GM23338 (cell line): ENCODE data around the gene PDCD1. TPM values are rescaled to one million over a fixed set of nuclear protein-coding genes. Genes with fewer than 3 reads are reported as not detected.

ENCODE experiments used
- CREB1 ChIP-seq: fragments of 250-450 bp; sonication (Bioruptor Pico); IDR thresholded peaks from 2 replicates; pipeline ENCODE4 v1.5.0; 2020; ENCODE audit warnings: low read depth, mild to moderate bottlenecking, moderate library complexity
- EZH2phosphoT487 ChIP-seq: fragments of 200-600 bp; sonication (generic); IDR thresholded peaks from one replicate; pipeline ENCODE4 v1.8.1; 2018; ENCODE audit warnings: antibody characterized with exemption; ENCODE audit not compliant: unreplicated experiment
- JUNB ChIP-seq: IDR thresholded peaks from one replicate; pipeline ENCODE4 v1.6.1; 2016; ENCODE audit warnings: antibody characterized with exemption; ENCODE audit not compliant: unreplicated experiment
- NANOG ChIP-seq: IDR thresholded peaks from 2 replicates; pipeline ENCODE4 v1.6.1; 2016; ENCODE audit warnings: antibody characterized with exemption, borderline replicate concordance
- STAT1 ChIP-seq: IDR thresholded peaks from one replicate; pipeline ENCODE4 v1.6.1; 2016; ENCODE audit warnings: antibody characterized with exemption; ENCODE audit not compliant: unreplicated experiment
- ZNF114 ChIP-seq: fragments of 250-450 bp; sonication (Bioruptor Pico); IDR thresholded peaks from 2 replicates; pipeline ENCODE4 v1.5.0; 2020; ENCODE audit warnings: mild to moderate bottlenecking, moderate library complexity
- ZNF331 ChIP-seq: fragments of 250-450 bp; sonication (Bioruptor Pico); IDR thresholded peaks from 2 replicates; pipeline ENCODE4 v1.5.0; 2020; ENCODE audit warnings: low read depth, mild to moderate bottlenecking, moderate library complexity
- polyA plus RNA-seq: library from polyadenylated mRNA; unstranded; fragments of >200 nt; fragmentation: Nextera tagmentation; extraction: Ambion mirVana; gene quantifications from 2 replicates; pipeline ENCODE4 v1.2.1, GENCODE V29; 2016
- total RNA-seq: library from RNA; depleted of rRNA; stranded (reverse); fragments of >200 nt; shearing (Covaris generic); gene quantifications from 2 replicates; pipeline ENCODE4 v1.2.3, GENCODE V29; 2014
- TF ChIP-seq, protein P1 (sequence below): fragments of 250-450 bp; sonication (Bioruptor Pico); IDR thresholded peaks from 2 replicates; pipeline ENCODE4 v1.5.0; 2020; ENCODE audit warnings: mild to moderate bottlenecking, moderate library complexity
- TF ChIP-seq, protein P2 (sequence below): IDR thresholded peaks from 2 replicates; pipeline ENCODE4 v1.6.1; 2016; ENCODE audit warnings: antibody characterized with exemption

Gene PDCD1
- total and polyA plus RNA-seq, 2 experiments from 2014 or later, result 0.34 to 0.38 TPM

DNA sequence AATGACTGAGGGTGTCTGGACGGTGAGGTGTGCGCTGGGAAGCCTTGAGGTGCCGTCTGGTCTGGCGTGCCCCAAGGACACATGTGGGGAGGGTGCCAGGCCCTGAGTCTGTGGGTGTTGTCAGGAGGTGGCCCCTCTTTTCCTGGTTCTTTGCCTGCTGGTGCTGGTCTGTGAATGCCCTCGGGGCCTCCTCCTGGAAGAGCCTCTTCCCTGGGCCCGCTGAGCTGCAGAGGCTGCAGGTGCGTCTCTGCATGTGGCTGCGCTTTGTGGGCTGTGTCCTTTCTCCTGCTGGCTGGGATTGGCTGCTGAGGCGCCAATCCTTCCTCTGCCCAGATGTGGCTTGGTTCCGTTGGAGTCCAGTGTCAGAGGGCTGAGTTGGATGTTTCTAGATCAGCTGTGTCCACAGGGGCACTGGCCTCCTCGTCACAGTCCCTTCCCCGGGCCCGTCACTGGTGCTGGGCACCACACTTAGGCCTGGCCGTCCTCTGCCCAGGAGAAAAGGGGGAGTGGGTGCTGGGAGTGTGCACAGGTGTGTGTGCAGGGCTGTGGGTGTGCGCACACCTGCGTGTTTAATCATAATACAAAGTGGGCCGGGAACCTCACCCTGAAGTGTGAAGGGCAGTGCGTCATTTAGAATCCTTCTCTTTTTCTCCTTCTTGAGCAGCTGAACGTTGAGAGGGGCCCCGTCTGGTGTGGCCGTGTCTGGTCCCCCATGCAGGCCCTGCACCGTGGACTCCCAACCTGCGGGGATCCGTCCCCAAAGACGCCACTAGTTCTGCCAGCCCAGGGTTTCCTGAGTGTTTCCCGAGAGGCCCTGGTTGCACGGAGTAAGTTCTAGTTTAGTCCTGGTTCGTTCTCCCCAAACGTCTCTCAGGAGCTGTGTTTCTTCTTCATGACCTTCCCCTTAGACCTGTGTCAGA lies 46.4 kb upstream of the PDCD1 start (continued):
- TF ChIP-seq, protein P1, sequence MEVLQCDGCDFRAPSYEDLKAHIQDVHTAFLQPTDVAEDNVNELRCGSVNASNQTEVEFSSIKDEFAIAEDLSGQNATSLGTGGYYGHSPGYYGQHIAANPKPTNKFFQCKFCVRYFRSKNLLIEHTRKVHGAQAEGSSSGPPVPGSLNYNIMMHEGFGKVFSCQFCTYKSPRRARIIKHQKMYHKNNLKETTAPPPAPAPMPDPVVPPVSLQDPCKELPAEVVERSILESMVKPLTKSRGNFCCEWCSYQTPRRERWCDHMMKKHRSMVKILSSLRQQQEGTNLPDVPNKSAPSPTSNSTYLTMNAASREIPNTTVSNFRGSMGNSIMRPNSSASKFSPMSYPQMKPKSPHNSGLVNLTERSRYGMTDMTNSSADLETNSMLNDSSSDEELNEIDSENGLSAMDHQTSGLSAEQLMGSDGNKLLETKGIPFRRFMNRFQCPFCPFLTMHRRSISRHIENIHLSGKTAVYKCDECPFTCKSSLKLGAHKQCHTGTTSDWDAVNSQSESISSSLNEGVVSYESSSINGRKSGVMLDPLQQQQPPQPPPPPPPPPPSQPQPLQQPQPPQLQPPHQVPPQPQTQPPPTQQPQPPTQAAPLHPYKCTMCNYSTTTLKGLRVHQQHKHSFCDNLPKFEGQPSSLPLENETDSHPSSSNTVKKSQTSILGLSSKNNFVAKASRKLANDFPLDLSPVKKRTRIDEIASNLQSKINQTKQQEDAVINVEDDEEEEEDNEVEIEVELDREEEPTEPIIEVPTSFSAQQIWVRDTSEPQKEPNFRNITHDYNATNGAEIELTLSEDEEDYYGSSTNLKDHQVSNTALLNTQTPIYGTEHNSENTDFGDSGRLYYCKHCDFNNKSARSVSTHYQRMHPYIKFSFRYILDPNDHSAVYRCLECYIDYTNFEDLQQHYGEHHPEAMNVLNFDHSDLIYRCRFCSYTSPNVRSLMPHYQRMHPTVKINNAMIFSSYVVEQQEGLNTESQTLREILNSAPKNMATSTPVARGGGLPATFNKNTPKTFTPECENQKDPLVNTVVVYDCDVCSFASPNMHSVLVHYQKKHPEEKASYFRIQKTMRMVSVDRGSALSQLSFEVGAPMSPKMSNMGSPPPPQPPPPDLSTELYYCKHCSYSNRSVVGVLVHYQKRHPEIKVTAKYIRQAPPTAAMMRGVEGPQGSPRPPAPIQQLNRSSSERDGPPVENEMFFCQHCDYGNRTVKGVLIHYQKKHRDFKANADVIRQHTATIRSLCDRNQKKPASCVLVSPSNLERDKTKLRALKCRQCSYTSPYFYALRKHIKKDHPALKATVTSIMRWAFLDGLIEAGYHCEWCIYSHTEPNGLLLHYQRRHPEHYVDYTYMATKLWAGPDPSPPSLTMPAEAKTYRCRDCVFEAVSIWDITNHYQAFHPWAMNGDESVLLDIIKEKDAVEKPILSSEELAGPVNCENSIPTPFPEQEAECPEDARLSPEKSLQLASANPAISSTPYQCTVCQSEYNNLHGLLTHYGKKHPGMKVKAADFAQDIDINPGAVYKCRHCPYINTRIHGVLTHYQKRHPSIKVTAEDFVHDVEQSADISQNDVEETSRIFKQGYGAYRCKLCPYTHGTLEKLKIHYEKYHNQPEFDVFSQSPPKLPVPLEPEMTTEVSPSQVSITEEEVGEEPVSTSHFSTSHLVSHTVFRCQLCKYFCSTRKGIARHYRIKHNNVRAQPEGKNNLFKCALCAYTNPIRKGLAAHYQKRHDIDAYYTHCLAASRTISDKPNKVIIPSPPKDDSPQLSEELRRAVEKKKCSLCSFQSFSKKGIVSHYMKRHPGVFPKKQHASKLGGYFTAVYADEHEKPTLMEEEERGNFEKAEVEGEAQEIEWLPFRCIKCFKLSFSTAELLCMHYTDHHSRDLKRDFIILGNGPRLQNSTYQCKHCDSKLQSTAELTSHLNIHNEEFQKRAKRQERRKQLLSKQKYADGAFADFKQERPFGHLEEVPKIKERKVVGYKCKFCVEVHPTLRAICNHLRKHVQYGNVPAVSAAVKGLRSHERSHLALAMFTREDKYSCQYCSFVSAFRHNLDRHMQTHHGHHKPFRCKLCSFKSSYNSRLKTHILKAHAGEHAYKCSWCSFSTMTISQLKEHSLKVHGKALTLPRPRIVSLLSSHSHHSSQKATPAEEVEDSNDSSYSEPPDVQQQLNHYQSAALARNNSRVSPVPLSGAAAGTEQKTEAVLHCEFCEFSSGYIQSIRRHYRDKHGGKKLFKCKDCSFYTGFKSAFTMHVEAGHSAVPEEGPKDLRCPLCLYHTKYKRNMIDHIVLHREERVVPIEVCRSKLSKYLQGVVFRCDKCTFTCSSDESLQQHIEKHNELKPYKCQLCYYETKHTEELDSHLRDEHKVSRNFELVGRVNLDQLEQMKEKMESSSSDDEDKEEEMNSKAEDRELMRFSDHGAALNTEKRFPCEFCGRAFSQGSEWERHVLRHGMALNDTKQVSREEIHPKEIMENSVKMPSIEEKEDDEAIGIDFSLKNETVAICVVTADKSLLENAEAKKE, result no peak
- TF ChIP-seq STAT1 (no peak), NANOG (no peak), ZNF331 (CRISPR knock-in tag) (no peak), JUNB (no peak), ZNF114 (CRISPR knock-in tag) (no peak), EZH2phosphoT487 (no peak), CREB1 (CRISPR knock-in tag) (no peak)
- TF ChIP-seq, protein P2, sequence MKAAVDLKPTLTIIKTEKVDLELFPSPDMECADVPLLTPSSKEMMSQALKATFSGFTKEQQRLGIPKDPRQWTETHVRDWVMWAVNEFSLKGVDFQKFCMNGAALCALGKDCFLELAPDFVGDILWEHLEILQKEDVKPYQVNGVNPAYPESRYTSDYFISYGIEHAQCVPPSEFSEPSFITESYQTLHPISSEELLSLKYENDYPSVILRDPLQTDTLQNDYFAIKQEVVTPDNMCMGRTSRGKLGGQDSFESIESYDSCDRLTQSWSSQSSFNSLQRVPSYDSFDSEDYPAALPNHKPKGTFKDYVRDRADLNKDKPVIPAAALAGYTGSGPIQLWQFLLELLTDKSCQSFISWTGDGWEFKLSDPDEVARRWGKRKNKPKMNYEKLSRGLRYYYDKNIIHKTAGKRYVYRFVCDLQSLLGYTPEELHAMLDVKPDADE, result no peak
